Activated CD4-positive, alpha-beta memory T cell treated with anti-CD3 and anti-CD28 coated beads, Interleukin-2, amount 10 ng/mL, durations not matched to agents 7 days and 5 days (primary cell): ENCODE results near the gene NSD1. TPM values are rescaled to one million over a fixed set of nuclear protein-coding genes. Genes with fewer than 3 reads are reported as not detected.
A peak's percentile ranks its signal among the peaks of the same experiment; 100 is the strongest.

Experiments used
- CTCF ChIA-PET: fragments of 350-600 bp; sonication (Branson Sonifier 250); formaldehyde crosslinking; loops from one replicate; lab custom pipeline; 2021; ENCODE audit warnings: antibody characterized with exemption, inconsistent platforms; lab: Charles Lee
- POLR2A ChIA-PET: fragments of 350-600 bp; sonication (Branson Sonifier 250); formaldehyde crosslinking; loops from one replicate; lab custom pipeline; 2021; ENCODE audit warnings: antibody characterized with exemption; lab: Charles Lee
- DNase-seq: peaks from one replicate; pipeline ENCODE4 v3.0.0-alpha.2; 2020
- H3K27ac Mint-ChIP-seq: one replicate; pipeline ENCODE4 v1.8.0; 2021; ENCODE audit warnings: mild to moderate bottlenecking, mixed read lengths
- H3K27me3 Mint-ChIP-seq: one replicate; pipeline ENCODE4 v1.8.0; 2021; ENCODE audit warnings: mixed read lengths
- H3K36me3 Mint-ChIP-seq: one replicate; pipeline ENCODE4 v1.8.0; 2021; ENCODE audit warnings: low read depth, mixed read lengths
- H3K4me1 Mint-ChIP-seq: one replicate; pipeline ENCODE4 v1.8.0; 2021; ENCODE audit warnings: mixed read lengths
- H3K4me3 Mint-ChIP-seq: one replicate; pipeline ENCODE4 v1.8.0; 2021; ENCODE audit warnings: mild to moderate bottlenecking, mixed read lengths
- H3K9me3 Mint-ChIP-seq: one replicate; pipeline ENCODE4 v1.8.0; 2021; ENCODE audit warnings: mixed read lengths
- total RNA-seq, 2 experiments: library from RNA; stranded (reverse); gene quantifications; one replicate each; pipeline ENCODE4 v1.2.3, GENCODE V29; 2021

NSD1 gene
- total RNA-seq, 2 experiments from 2014 or later: 79.9 to 90.5 TPM

DNA sequence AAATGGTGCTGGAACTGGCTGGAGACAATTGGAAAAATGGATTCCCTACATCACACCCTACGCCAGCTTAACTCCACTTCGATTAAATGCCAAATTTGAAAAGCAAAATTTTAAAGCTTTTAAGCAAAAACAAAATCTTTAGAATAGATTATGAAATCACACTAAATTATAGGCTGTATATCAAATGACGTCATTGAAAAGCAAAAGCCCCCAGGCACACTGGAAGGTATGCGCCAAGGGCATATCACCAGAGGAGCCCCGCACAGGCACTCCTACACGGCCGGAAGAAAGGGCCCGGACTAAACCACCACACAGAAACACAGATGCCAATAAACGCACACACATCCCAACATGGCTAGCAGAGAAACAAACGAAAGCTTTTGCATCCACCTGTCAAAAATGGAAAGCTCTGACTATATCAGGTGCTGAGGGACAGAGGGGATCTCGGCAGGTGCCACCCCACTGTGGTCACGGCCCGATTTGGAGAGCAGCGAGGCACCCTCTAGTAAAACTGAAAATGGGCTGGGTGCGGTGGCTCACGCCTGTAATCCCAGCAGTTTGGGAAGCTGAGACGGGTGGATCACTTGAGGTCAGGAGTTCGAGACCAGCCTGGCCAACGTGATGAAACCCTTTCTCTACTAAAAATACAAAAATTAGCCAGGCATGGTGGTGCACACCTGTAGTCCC is 195.1 kb downstream of the NSD1 start:
- no peaks in the 10 kb centered on the region for H3K27me3 Mint-ChIP-seq
- no peak overlapping the region for H3K27ac Mint-ChIP-seq
- CTCF ChIA-PET: interaction anchor here (1.1 to 2.1 kb wide), 3 partner anchors 7 to 22 kb away, joined by 3 to 11 read pairs (median 6); partner anchors contain the start of gene LMAN2
- POLR2A ChIA-PET: interaction anchor here (1.0 to 2.4 kb wide), 4 partner anchors 10 to 20 kb away, joined by 3 to 15 read pairs (median 4); partner anchors contain the start of gene MXD3
- DNase-seq: no peak
- H3K4me1 Mint-ChIP-seq: peaks cover 17% of the 10 kb centered on the region
- H3K4me3 Mint-ChIP-seq: no peak overlapping the region
- H3K9me3 Mint-ChIP-seq: no peaks in the 10 kb centered on the region
- peaks cover 47% of the 10 kb centered on the region for H3K36me3 Mint-ChIP-seq

- Mint-ChIP-seq H3K4me3 (no peak overlapping the region), H3K4me1 (peaks cover 14% of the 10 kb centered on the region), H3K9me3 (no peaks in the 10 kb centered on the region), H3K27me3 (no peaks in the 10 kb centered on the region), H3K36me3 (peaks cover 54% of the 10 kb centered on the region), H3K27ac (no peak overlapping the region)
- no peak for DNase-seq
- ChIA-PET CTCF (no interaction called here), POLR2A (interaction anchor here (0.5 kb wide), 1 partner anchor 23 kb away, joined by 5 read pairs; no protein-coding TSS in a partner anchor)
Measured at GRCh38 chr5:177329883-177330282, 196.3 kb downstream of the NSD1 start.

- ChIA-PET CTCF (no interaction called here), POLR2A (no interaction called here)
- DNase-seq: no peak
- no peaks in the 10 kb centered on the region for H3K27me3 Mint-ChIP-seq
- no peak overlapping the region for H3K4me3 Mint-ChIP-seq
- H3K4me1 Mint-ChIP-seq: peaks cover 13% of the 10 kb centered on the region
- no peak overlapping the region for H3K27ac Mint-ChIP-seq
- H3K9me3 Mint-ChIP-seq: no peaks in the 10 kb centered on the region
- H3K36me3 Mint-ChIP-seq: peaks cover 66% of the 10 kb centered on the region
Measured at GRCh38 chr5:177330991-177331842, 197.6 kb downstream of the NSD1 start.

GRCh38 chr5:177332031-177332895 is 198.7 kb downstream of the NSD1 start:
- no peak overlapping the region for H3K4me3 Mint-ChIP-seq
- H3K27me3 Mint-ChIP-seq: no peaks in the 10 kb centered on the region
- no peaks in the 10 kb centered on the region for H3K9me3 Mint-ChIP-seq
- ChIA-PET POLR2A (no interaction called here), CTCF (no interaction called here)
- peaks cover 72% of the 10 kb centered on the region for H3K36me3 Mint-ChIP-seq
- DNase-seq: no peak
- no peak overlapping the region for H3K27ac Mint-ChIP-seq
- H3K4me1 Mint-ChIP-seq: peaks cover 15% of the 10 kb centered on the region

DNA sequence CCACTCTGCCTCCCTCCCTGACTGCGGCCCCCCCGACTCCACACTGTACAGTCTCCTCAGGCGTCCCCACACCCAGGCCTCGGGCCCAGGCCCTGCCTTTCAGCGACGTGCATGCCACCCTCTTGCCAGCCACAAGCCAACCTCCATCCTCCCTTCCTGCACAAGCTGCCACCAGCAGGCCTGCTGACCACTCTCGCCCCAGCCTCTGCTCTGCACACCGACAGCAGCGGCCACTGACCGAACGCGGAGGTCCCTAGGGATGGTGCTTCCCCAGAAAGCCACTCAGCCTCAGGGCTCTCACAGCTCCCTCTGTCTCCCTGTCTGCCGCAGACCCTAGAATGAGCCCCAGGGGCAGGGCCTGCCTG is 199.3 kb downstream of the NSD1 start:
- ChIA-PET CTCF (interaction anchor here (1.3 kb wide), 1 partner anchor 122 kb away, joined by 3 read pairs; no protein-coding TSS in a partner anchor), POLR2A (interaction anchor here (1.2 kb wide), 1 partner anchor 18 kb away, joined by 3 read pairs; no protein-coding TSS in a partner anchor)
- Mint-ChIP-seq H3K27me3 (no peaks in the 10 kb centered on the region), H3K4me3 (no peak overlapping the region), H3K4me1 (peaks cover 10% of the 10 kb centered on the region), H3K9me3 (no peaks in the 10 kb centered on the region), H3K36me3 (peaks cover 74% of the 10 kb centered on the region), H3K27ac (no peak overlapping the region)
- DNase-seq: no peak

- no peak for DNase-seq
- H3K36me3 Mint-ChIP-seq: peaks cover 71% of the 10 kb centered on the region
Measured at GRCh38 chr5:177333420-177334154, 200.0 kb downstream of the NSD1 start.

DNA sequence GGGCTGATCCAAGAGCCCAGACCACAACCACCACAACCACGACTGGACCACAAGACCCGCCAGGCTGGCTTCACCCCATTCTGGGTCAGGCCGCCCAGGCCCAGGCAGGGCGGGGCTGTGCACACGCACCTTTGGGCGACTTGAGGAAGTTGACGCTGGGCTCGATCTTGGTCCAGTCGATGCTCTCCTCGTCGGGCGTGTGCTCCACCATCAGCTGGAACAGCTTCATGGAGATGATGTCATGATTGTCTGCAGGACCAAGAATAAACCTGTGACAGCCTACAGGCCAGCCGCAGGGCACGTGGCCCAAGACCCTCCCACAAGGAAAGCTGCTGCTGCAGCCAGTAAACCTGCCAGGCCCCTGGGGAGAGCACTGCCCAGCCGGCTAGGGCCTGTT is 200.6 kb downstream of the NSD1 start:
- POLR2A ChIA-PET: interaction anchor here (0.7 to 1.2 kb wide), 2 partner anchors 17 kb away, joined by 3 read pairs; no protein-coding TSS in a partner anchor
- no peaks in the 10 kb centered on the region for H3K9me3 Mint-ChIP-seq
- no peak overlapping the region for H3K4me3 Mint-ChIP-seq
- DNase-seq: no peak
- H3K27me3 Mint-ChIP-seq: no peaks in the 10 kb centered on the region
- H3K36me3 Mint-ChIP-seq: peaks cover 74% of the 10 kb centered on the region
- no peak overlapping the region for H3K27ac Mint-ChIP-seq
- CTCF ChIA-PET: interaction anchor here (1.3 kb wide), 1 partner anchor 121 kb away, joined by 3 read pairs; no protein-coding TSS in a partner anchor
- H3K4me1 Mint-ChIP-seq: peaks cover 7% of the 10 kb centered on the region

More at GRCh38 chr5:177333420-177334154, 200.0 kb downstream of the NSD1 start:
- POLR2A ChIA-PET: interaction anchor here (1.2 kb wide), 1 partner anchor 17 kb away, joined by 3 read pairs; no protein-coding TSS in a partner anchor
- CTCF ChIA-PET: interaction anchor here (1.3 kb wide), 1 partner anchor 122 kb away, joined by 3 read pairs; no protein-coding TSS in a partner anchor
- Mint-ChIP-seq H3K27ac (no peak overlapping the region), H3K9me3 (no peaks in the 10 kb centered on the region), H3K27me3 (no peaks in the 10 kb centered on the region), H3K4me1 (peaks cover 5% of the 10 kb centered on the region), H3K4me3 (no peak overlapping the region)

DNA sequence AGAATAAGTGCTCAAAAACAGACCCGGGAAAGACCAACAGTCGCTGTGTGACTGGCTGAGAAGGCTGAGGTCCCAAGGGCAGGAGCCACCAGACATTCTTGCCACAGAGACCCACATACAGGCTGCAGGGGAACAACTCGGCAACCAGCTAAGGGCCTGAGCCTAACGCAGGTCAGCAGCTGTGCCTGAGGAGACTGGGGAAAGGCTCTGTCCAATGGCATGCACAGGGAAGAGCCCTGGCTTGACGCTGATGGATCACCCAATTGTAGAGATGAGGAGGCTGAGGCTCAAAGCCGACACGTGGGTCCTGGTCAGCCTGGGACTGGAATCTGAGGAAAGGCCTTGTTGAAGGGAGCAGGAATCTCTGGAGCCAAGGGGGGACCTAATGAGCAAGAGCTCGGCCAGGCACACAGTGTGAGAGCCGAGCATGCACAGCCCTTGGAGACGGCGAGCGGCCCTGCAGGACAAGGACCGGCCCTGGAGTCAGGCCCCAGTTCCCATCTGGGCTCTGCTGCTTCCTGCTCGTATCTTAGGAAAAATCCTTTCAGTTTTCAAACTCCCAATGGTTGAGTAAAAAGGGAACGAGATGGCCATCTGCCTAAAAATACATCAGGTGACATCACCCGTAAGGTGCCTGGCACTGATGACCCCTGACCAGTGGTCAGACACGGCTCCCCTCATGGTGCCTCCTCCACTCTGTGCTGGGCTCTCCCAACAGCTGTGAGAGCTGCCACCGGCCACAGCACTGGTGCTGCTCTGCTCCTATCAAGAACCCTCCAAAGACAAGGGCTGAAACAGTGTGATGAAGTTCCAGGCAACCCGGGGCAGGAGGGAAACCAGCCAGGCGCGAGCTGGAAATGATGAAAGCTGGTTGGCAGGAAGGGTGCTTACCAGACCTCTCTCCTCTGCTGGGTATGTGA is 201.5 kb downstream of the NSD1 start:
- H3K27ac Mint-ChIP-seq: no peak overlapping the region
- ChIA-PET POLR2A (interaction anchor here (0.7 to 1.6 kb wide), 2 partner anchors 16 to 22 kb away, joined by 3 to 6 read pairs; no protein-coding TSS in a partner anchor), CTCF (interaction anchor here (0.6 to 1.9 kb wide), 10 partner anchors 7 to 264 kb away, joined by 3 to 6 read pairs (median 4); no protein-coding TSS in a partner anchor)
- no peak for DNase-seq
- H3K27me3 Mint-ChIP-seq: no peaks in the 10 kb centered on the region
- H3K9me3 Mint-ChIP-seq: peaks cover 6% of the 10 kb centered on the region
- H3K4me3 Mint-ChIP-seq: no peak overlapping the region
- H3K4me1 Mint-ChIP-seq: peaks cover 16% of the 10 kb centered on the region
- H3K36me3 Mint-ChIP-seq: peaks cover 77% of the 10 kb centered on the region

GRCh38 chr5:177335701-177336065 is 202.1 kb downstream of the NSD1 start:
- POLR2A ChIA-PET: interaction anchor here (1.6 kb wide), 1 partner anchor 23 kb away, joined by 6 read pairs; no protein-coding TSS in a partner anchor
- peaks cover 21% of the 10 kb centered on the region for H3K4me1 Mint-ChIP-seq
- H3K36me3 Mint-ChIP-seq: peaks cover 75% of the 10 kb centered on the region
- no peaks in the 10 kb centered on the region for H3K27me3 Mint-ChIP-seq
- DNase-seq: no peak
- CTCF ChIA-PET: interaction anchor here (0.6 to 1.9 kb wide), 15 partner anchors 8 to 264 kb away, joined by 3 to 6 read pairs (median 4); no protein-coding TSS in a partner anchor
- H3K9me3 Mint-ChIP-seq: peaks cover 8% of the 10 kb centered on the region
- H3K27ac Mint-ChIP-seq: no peak overlapping the region
- H3K4me3 Mint-ChIP-seq: no peak overlapping the region

DNA sequence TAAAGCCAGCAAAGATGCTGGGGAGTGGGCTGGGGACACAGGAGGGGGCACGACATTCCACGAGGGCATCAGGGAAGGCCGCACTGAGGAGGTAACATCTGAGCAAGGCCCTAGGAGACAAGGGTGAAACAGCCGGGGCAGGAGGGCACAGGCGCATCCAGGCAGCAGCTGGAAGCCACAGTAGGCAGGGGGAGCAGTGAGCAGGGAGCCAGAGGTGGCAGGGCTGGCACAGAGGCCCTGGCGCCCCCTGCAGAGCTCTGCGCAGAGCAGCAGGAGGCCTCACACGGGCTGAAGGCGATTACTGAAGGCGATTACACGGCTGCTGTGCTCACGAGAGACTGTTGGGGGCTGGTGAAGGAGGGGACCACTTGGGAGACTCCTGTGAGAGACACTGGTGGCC is 202.5 kb downstream of the NSD1 start:
- Mint-ChIP-seq H3K36me3 (peaks cover 72% of the 10 kb centered on the region), H3K9me3 (peaks cover 8% of the 10 kb centered on the region), H3K27me3 (no peaks in the 10 kb centered on the region), H3K4me3 (no peak overlapping the region), H3K4me1 (peaks cover 21% of the 10 kb centered on the region), H3K27ac (no peak overlapping the region)
- ChIA-PET POLR2A (interaction anchor here (1.6 kb wide), 1 partner anchor 24 kb away, joined by 6 read pairs; no protein-coding TSS in a partner anchor), CTCF (interaction anchor here (0.6 to 1.9 kb wide), 15 partner anchors 9 to 265 kb away, joined by 3 to 6 read pairs (median 4); no protein-coding TSS in a partner anchor)
- DNase-seq: peak; percentile 33
